Measurements from ENCODE around the gene ITGB3. TPM values are rescaled to one million over a fixed set of nuclear protein-coding genes. Genes with fewer than 3 reads are reported as not detected.

ITGB3 gene
- total RNA-seq (10 to 100 TPM; 19.1 to 56.0 (median 32.6) TPM), polyA plus RNA-seq (1 to 10 TPM in 1 of 3 donors, under 1 TPM in 2; 0.30 to 1.1 (median 0.73) TPM)
- long read RNA-seq, donor 1, partial matches to known transcripts: 6 of 9 reads
- long read RNA-seq, donor 1, other reads (novel, unspliced or antisense): 0 of 9 reads
- long read RNA-seq, donor 2, partial matches to known transcripts: 5 of 7 reads
- long read RNA-seq, donor 2, other reads (novel, unspliced or antisense): 0 of 7 reads

DNA sequence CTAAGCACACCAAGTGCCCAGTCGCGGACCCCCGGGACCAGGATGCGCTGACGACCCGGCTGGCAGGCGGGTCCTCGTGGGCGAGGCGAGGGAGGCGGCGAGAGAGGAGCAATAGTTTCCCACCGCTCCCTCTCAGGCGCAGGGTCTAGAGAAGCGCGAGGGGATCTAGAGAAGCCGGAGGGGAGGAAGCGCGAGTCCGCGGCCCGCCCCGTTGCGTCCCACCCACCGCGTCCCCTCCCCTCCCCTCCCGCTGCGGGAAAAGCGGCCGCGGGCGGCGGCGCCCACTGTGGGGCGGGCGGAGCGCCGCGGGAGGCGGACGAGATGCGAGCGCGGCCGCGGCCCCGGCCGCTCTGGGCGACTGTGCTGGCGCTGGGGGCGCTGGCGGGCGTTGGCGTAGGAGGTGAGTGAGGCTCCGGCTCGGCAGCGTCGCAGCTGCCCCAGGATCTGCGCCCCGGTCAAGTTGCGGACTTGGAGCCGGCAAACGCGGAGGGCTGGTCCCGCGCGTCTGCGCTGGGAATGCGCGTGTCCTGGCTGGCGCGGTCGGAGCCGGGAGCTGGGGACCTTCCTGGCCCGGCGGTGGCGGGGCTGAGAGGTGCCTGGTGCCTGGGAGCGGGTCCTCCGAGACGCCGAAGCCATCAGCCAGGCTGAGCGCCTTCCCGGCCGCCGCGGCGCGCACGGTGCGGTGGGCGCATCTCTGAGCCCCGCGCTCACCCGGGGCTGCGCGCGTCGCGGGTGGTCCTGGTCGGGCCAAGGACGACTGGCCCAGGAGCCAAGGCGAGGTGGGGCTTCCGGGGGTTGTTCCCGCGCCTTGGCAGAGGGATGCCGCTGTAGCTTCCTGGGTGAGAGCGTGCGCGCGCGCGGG is at the start of gene ITGB3:
TSS of gene ITGB3 (plus strand) at position 287 of the 862 bp plus-strand sequence. CDS start at position 322, 35 bp downstream.
- peaks cover 0 to 53% (median 14%) of the 10 kb centered on the region in 7 donors for H3K27me3 ChIP-seq (replicated peaks in 1 of 7)
- WGBS, 5 donors: 1% methylated on average over 58 to 112 of the region's 112 CpGs
- no peaks in the 10 kb centered on the region for H3K9me3 ChIP-seq
- DNase-seq: peak; percentile 93
- TF ChIP-seq CTCF (IDR thresholded peaks at IDR 0.05 in 8 of 11, conservative IDR thresholded peaks at IDR 0.05 in 3 of 11) (peak in 7 of 11 experiments; percentile 16 to 70 (median 52)), POLR2AphosphoS5 (IDR thresholded peaks at IDR 0.05) (peak; percentile 25 to 69 (median 66)), POLR2A (IDR thresholded peaks at IDR 0.05) (no peak)
- no peaks in the 10 kb centered on the region for H3K36me3 ChIP-seq
- H3K4me1 ChIP-seq: peaks cover 10 to 45% (median 22%) of the 10 kb centered on the region in 6 donors
- peak within 1 kb of the TSS; percentile 23 to 74 (median 63) for H3K27ac ChIP-seq
- intact Hi-C loops (cut with DNase I; ENCODE audit: low total_unique reads): no loop called here
- H3K4me3 ChIP-seq: peak within 1 kb of the TSS; percentile 65 to 91 (median 70)

DNA sequence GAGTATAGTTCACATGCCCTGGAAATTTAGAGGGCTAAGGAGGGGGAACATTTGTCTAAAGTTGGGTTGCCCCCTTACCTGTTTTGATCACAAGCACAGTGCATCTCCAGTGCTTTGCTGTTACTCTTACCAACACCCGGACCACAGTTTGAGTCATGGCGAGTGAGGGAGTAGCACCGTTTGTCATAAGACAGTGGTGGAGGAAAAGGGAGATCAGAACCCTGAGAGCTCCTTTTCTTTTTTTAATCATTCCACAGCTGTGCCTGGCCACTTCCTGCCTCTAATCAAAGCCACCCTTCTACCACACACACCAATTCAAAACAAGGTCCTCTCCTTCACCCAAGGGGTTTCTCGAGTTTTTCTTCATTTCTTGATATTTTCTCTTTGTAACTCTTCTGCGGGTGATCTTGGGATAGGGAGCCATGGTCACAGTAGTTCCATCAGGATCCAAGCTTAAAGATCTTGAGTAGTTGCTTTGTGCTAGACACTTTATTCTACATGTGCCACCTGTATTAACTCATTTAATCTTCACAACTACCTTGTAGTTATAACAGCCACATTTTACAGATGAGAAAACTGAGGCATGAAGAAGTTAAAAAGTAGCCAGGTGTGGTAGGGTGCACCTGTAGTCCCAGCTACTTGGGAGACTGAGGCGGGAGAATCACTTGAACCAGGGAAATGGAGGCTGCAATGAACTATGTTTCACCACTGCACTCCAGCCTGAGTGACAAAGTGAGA is 49.5 kb upstream of the ITGB3 start:
- intact Hi-C loops (cut with DNase I; ENCODE audit: low total_unique reads): no loop called here
- Histone ChIP-seq H3K27ac (peak overlapping the region; percentile 58 to 94 (median 86)), H3K4me3 (no peak overlapping the region), H3K27me3 (replicated peaks in 1 of 7) (no peaks in the 10 kb centered on the region), H3K36me3 (no peaks in the 10 kb centered on the region), H3K9me3 (no peaks in the 10 kb centered on the region), H3K4me1 (peaks cover 8 to 80% (median 57%) of the 10 kb centered on the region in 6 donors)
- DNase-seq: no peak
- WGBS, 5 donors: 49 to 59% (median 54%) methylated on average over 6 of the region's 6 CpGs
- TF ChIP-seq CTCF (IDR thresholded peaks at IDR 0.05 in 8 of 11, conservative IDR thresholded peaks at IDR 0.05 in 3 of 11) (no peak), POLR2AphosphoS5 (IDR thresholded peaks at IDR 0.05) (no peak), POLR2A (IDR thresholded peaks at IDR 0.05) (no peak)

DNA sequence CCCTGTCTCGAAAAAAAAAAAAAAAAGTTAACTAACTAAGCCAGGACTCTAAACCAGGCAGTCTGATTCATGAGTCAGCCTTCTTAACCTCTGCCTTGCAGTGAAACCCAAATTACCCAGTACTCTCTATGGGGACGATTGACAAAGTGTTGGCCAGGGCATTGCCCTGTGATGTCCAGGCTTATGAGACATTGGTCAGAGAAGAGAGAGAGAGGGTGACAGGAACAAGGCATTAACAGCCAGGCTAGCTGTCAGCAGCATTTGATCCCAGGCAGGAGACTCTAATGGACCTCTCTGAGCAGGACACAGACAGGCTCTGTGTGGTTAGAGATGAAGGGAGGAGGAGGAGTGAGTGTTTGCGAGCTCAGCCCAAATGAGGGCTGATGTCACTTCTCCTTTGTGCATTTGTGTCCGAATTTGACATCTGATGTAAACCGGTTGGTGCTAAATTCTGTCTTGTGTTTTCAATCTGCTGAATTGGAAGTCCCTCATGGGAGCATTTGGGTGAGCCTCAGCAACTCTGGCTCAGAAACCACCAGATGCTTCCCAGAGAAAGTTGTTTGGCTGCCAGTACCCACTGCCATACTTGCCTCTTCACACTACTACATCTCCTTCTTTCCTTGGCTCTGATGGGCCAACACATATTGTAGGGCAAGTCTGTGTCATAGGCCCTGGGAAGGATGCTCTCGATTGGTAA is 48.8 kb upstream of the ITGB3 start:
- peak overlapping the region; percentile 58 to 94 (median 86) for H3K27ac ChIP-seq
- DNase-seq: no peak

More for the DNA sequence above, 48.8 kb upstream of the ITGB3 start:
- H3K27me3 ChIP-seq (replicated peaks in 1 of 7): no peaks in the 10 kb centered on the region
- intact Hi-C loops (cut with DNase I; ENCODE audit: low total_unique reads): no loop called here
- H3K4me1 ChIP-seq: peaks cover 8 to 75% (median 53%) of the 10 kb centered on the region in 6 donors
- WGBS, 5 donors: 33 to 47% (median 38%) methylated on average over 6 of the region's 6 CpGs
- peak overlapping the region in 1 of 8 donors; percentile 47 for H3K4me3 ChIP-seq
- TF ChIP-seq CTCF (IDR thresholded peaks at IDR 0.05 in 8 of 11, conservative IDR thresholded peaks at IDR 0.05 in 3 of 11) (no peak), POLR2A (IDR thresholded peaks at IDR 0.05) (no peak), POLR2AphosphoS5 (IDR thresholded peaks at IDR 0.05) (peak in 2 of 3 donors; percentile 15 to 69)
- H3K36me3 ChIP-seq: no peaks in the 10 kb centered on the region
- H3K9me3 ChIP-seq: no peaks in the 10 kb centered on the region

Data from spleen (tissue), 13 donors.